Stimulated activated CD4-positive, alpha-beta T cell treated with anti-CD3 and anti-CD28 coated beads, Interleukin-4, amount 100 ng/mL, for 4 hours (primary cell): Measurements from ENCODE around the gene GIMAP1.

Experiments
- DNase-seq, 2 experiments: peaks; one replicate each; pipeline ENCODE4 v3.0.0-alpha.2; 2020

GIMAP1 gene

DNA sequence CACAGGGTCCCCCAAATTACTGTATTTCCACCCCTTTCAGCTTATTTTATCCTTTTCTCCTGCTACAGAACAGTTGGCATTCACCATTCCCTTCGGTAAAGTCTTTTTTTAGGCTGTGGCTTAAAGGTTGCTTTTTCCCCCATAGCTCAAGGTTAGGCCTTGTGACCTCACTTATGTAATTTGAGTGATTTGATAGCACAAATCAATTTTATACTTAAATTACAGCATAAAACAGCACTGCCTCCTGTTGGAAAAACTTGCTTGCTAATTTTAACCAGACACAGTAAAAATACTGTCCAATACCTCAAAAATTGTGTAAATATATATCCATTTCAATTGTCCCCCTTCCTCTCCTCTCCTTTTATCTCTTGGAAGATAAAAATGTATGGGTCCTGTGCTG is 7.1 kb downstream of the GIMAP1 start:
- no peak for DNase-seq

DNA sequence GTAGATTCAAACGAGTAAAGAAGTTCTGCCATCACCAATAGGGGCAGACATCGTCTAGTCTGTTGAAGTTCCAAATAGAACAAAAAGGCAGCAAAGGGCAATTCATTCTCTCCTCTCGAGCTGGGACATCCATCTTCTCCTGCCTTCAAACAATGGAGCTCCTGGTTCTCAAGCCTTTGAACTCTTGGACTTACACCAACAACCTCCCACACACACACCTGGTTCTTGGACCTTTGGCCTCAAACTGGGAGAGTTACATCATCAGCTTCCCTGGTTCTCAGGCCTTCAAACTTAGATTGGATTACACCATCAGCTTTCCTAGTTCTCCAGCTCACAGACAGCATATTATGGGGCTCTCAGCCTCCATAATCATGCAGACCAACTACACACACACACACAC is 11.0 kb downstream of the GIMAP1 start:
- DNase-seq = no peak

DNA sequence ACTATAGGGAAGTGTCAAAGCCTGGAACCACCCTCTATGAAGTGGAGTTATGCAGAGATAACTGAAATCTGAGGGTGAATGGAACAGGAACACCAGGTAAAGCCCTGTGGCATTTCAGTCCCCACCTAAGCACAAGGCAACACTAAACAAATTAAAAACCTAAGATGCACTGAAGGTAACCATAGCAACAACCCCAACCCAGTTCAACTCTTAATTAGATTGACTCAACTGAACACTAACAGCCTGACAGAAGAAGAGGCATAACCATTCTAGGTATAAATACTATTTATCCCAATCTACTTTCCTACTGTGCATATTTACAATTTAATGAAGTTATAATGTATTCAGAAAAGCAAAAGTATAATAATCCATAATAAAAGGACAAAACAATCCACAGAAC is 11.6 kb downstream of the GIMAP1 start:
- DNase-seq = no peak

DNA sequence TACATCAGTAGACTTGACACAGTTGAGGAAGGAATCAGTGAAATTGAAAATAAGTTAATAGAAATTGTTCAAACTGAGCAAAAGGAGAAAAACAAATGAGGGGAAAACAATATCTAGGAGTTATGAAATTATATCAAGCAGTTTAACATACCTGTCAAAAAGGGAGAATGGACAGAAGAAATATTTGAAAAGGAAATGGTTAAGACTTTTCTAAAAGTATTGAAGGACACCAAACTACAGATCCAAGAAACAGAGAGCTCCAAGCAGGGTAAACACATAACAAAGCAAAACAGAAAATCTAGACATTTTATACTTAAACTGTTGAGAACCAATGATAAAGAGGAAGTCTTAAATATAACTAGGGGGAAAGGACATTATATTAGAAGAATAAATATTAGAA is 12.2 kb downstream of the GIMAP1 start:
- no peak for DNase-seq

DNA sequence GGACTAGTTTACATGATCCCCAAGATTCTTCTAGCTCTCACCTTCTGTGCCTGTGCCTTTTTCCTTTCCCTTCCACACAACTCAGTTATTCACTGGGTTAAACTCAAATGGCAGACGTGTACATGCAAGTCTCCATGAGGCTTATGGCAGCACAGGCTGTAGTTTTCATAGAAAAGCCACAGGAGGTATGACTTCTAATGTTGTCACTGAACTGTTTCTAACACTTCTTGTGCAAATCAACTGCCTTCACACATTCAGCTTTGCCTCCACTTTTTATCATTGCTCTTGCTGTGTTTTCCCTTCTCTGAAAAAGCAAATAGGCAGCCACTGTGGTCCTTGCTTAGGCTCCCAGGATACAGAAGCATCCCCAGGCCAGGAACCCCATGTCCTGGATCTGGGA is 15.5 kb downstream of the GIMAP1 start:
- no peak for DNase-seq

DNA sequence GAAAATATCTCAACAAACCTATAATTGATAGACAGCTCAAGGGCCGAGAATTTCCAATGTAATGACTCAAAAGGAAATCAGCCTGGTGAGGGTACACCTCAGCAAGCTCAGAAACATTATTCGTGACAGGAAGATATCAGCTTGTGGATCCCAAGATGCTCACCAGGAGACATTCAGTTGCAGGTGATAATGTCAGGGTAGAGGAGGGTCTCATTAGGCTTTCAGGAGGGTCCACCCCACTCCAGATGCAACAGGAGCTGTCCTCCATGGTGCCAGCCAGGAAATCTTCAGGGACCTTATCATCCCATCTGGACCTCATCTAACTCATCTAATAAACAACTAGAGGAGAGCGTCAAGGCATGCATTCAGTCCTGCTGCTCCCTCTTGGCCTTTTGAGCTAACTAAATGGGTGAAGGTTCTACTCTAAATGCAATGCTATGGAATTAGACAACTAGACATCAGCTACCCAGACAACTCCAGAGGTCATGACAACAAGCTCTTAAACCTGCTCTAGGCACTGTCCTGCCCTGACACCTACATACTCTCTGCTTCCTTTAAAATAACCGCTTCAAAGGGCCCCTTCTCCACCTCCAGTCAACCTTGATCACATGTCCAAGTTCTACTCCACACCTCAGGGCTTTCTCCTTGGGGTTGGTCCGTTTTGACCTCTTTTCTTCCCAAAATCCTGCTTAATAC is 16.5 kb downstream of the GIMAP1 start:
- no peak for DNase-seq

DNA sequence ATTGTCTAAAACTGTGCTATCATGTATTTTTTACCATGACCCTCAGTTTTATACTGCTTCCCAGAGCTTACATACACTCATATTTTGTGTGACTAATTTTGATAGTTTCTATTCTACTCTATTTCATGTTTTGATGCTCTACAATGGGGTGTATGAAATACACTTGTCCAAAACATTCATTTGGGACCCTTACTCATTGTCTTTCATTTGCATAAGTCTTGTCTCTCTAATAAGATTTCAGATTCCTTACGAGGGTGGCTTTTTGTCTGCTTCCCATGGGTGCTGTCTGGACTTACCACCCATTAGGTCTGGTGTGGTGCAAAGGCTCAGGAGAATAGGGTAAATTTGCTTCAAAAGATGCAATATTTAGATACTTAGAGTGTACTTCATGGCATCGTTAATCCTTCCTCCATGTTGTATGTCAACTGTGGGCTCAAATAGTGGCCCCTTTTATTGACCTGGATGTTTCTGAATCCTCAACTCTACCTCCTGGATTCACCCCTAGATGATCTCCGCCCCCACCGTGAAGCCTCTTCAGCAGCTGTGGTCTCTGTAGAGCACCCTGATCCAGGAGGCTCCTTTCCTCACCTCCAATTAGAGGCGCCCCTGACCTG is 17.2 kb downstream of the GIMAP1 start:
- DNase-seq = no peak

DNA sequence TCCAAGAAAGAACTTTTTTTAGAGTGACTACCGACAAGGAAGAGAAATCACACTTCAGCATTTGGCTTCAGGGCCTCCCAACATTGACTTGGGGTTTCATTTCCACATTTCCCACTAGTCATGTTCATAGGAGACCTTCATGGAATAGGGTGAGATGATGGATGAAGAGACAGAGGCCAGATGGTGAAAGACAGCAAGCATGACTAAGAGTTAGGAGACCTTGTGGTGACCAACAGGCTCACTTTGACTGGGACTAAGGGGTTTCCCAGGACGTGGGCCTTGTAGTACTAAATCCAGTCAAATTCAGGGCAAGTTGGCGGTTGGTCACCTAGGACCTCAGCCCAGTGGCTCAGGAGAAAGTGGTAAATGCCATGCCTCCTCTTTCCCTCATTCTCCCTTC is 17.8 kb downstream of the GIMAP1 start:
- no peak for DNase-seq

DNA sequence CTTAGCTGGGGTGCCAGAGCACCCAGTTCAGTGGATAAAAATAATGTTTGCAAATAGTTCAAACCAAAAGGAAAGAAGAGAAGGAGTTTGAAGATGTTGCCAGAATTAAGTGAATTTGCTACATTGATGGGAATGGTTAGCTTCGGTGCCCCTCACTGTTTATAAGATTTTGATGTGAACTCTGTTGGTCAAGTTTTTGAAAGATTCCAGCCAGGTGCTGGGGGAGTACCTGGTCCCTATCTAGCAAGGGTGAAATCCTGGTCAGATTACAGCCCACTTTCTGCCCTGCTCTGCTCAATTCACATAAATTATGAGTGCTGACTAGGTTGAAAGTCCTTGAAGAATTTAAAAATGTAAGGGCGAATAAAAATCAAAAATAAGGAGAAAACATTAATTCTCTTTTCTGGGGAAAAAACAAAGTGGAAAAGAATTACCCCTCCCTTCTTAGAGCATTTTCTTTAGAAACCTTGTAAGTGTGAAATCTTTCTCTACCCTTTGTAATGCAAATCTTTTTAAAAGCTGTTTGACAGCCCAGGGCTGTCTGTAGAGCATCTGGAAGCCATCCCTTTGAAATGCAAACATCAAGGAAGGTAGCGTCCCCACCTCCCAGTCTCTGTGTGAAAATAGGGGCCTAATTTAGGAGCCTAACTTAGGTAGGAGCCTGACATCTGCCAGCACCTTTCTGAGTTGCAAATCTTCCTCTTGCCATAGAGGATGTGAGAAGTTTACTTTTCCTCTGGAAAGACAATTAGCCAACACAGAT is 19.4 kb downstream of the GIMAP1 start:
- no peak for DNase-seq

DNA sequence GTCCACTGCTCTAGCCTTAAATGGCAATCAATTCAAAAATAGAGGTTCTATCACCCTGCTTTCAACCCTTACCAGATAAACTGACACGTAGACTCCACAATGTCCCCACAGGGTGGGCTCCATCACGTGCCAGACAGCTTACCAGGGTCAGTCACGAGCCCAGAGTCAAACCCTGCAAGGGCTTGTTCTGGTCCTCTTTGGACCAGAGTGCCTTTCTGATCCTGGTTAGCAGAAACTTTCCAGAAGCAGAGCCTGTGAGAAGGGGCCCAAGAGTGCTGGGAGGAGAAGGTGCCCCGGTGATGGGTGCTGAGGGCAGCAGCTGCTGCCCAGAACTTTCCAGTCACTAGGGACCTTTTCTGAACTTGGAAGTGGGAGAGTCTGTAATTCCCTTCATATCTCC is 20.5 kb downstream of the GIMAP1 start:
- no peak for DNase-seq

DNA sequence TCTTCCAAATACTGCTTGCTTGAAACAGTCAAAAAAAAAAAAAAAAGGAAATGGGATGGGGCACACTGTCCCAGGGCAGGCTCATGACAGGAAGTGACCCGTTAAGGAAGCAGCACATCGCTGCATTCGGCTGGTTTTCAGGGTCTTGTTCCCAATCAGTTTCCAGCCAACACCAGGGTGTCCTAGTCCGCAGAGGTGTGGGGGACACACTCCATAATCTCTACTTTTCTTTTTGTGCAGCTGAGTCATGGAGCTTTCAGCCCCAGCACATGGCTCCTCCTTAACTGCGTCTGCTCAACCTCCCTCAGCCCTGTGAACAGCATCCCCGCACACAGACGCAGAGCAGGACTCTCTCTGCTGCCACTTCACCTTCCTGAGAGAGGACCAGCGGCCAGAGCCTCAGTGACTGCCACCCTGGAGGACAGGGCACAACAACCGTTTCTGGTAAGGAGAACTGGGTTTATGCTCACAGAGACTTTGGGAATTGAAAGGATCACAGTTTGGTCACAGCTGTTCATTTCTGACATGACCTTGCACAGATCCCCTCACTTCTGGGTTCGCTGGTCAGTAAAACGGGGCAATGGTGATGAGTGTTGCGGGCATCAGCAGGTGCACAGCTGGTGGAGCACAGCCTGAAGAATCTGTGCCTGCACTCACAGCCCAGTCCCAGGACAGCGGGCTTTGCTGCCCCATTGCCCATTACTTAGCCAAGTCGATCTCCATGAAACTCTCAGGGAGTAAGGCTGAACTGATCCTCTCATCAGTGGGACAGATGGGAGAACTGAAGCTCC is 21.0 kb downstream of the GIMAP1 start, which contains the start of gene GIMAP5:
GIMAP5 (plus strand) TSS at position 154 of the 791 bp plus-strand sequence. CDS start 3,467 bp downstream, outside the sequence.
- DNase-seq = peak; percentile 50 to 60

DNA sequence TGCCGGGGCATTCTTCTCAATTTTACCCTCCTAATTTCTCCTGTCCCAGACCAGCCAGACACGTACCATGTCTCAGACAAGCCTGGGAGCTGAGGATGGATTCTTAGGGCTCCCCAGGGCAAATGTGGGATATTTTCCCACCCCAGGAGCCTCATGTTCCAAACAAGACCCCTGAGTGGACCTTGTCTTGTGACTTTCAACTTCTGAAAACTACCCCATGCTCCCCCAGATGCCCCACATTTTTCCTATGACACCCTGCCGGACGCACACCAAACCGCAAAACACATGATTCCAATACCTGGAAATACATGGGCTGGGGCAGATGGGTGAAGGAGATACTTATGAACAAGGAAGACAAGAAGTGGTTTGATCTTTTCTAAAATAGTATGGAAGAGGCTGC is 21.7 kb downstream of the GIMAP1 start:
- no peak for DNase-seq

DNA sequence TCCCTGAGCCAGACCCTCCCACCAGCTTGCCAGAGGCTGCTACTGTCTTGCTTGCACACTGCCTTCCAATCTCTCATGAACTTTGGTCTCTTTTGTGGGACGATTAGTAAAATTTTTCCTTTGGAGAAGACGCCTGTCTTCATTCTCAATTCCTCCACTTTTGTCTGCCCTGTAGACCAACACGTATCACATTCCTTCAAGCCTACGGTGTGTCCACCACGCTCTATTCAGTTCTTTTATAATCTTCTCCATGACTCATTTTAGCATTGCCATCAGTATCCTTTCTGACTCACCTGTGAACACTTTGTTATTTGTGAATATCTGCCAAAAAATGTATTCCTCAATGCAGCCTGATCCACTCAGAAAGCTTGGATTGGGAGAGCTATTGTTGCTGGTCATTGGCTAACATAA is 22.2 kb downstream of the GIMAP1 start:
- no peak for DNase-seq

DNA sequence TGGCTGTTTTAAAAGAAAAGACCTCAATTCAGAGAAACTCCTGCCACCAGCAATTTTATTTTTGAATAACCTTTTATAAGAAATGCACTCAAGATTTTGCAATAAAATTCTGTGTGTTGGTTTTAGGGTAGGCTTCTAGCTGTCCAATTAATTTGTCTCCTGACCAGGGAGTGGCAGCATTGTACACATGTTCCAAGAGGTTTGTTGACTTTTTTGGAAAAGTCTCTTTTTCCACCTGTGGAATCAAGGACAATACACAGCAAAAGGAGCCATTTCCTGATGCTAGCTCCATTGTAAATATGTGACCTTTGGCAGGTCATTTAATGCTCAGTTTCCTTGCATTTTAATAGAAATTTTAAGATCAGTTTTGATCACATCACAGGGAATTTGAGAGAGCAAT is 22.6 kb downstream of the GIMAP1 start:
- DNase-seq = no peak

DNA sequence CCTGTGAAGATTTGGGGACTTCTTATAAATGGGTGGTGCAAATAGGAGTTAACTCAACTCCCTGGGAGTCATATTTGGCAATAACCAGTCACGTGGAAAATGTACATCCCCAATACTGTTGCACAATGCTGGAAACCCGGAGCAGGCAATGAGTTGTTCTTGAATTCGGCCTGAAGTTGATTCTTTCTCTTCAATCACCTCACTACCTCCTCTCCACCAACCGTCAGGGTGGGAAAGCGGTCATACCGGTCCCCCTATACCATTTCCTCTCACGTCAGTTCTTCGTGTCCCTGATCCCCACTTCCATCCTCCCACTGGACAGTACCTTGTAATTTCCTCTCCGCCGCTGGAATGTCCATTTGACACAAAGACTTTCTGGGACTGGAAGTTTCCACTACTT is 23.6 kb downstream of the GIMAP1 start:
- no peak for DNase-seq

DNA sequence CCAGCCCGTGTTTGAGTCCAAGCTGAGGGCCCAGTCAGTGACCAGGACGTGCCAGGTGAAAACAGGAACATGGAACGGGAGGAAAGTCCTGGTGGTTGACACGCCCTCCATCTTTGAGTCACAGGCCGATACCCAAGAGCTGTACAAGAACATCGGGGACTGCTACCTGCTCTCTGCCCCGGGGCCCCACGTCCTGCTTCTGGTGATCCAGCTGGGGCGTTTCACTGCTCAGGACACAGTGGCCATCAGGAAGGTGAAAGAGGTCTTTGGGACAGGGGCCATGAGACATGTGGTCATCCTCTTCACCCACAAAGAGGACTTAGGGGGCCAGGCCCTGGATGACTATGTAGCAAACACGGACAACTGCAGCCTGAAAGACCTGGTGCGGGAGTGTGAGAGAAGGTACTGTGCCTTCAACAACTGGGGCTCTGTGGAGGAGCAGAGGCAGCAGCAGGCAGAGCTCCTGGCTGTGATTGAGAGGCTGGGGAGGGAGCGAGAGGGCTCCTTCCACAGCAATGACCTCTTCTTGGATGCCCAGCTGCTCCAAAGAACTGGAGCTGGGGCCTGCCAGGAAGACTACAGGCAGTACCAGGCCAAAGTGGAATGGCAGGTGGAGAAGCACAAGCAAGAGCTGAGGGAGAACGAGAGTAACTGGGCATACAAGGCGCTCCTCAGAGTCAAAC is 26.0 kb downstream of the GIMAP1 start:
- DNase-seq = no peak

DNA sequence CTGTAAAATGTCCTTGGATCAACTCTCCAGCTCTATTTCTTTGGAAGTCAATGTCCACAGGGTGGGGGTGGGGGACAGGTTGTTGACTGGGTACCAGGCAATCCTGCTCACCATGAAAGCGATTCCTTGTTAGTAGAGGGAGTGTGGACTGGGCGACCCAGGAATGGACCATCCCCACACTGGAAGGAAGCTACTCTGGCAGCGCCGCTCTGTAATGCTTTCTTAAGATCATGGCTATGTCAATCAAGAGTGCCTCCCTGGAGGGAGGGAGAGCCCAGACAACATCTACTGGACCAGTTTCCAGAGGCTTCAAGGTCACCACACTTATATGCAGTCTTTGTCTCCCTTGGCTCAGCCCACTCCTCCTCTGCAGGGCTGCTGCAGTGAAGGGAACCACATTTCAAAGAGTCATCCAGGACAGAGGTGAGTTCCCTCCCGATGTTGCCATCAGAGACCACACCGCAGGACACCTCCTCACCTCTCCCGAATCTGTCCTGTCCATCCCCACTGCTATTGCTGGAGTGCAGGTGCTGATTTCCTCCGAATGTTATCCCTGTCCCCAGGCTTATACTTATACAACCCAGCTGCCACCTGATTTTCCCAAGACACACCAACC is 27.7 kb downstream of the GIMAP1 start:
- no peak for DNase-seq

DNA sequence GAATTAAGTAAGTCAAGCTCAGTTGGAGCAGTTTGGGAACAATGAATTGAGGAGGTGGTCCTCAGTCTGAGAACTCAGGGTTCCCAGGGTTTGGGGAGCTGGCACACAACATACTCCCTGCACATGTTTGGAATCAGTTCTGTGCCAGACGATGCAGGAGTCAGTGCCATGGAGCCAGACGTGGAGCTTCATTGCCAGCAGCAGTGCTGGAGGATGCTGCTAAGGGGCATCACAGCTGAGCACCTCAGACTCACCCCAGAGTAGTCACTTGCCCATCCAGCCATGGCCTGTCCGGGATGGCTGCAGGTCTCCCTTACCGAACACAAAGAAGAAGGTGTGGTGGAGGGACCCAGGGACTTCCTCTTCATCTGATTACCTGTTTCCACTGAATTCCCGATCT is 28.7 kb downstream of the GIMAP1 start:
- no peak for DNase-seq

DNA sequence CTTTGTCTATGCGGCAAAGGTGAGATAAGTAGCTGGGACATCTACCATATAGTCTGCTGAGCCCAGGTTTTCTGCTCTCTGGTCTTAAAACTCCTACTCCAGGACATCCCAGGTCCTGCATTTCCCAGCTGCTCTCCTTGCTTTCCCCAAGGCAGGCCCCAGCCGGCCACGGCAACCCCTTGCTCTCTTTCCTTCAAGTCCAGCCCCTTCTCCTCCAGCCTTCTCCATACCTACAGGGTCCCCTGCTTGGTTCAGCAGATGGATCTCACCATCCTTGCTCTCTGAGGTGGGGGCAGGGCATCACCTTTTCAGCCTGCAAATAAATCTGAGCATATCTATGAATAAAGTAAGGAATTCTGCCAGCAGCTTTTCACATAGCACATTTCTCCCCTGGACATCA is 29.5 kb downstream of the GIMAP1 start:
- no peak for DNase-seq

DNA sequence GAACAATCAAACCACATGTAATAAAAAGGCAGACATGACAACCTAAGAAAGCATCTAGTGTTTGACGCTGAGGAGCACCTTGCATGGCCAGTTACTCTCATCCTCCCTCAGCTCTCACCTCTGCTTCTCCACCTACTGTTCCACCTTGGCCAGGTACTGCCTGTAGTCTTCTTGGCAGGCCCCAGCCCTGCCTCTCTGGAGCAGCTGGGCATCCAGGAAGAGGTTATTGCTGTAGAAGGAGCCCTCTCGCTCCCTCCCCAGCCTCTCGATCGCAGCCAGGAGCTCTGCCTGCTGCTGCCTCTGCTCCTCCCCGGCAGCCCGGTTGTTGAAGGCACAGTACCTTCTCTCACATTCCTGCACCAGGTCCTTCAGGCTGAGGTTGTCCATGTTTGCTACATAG is 30.5 kb downstream of the GIMAP1 start:
- no peak for DNase-seq

DNA sequence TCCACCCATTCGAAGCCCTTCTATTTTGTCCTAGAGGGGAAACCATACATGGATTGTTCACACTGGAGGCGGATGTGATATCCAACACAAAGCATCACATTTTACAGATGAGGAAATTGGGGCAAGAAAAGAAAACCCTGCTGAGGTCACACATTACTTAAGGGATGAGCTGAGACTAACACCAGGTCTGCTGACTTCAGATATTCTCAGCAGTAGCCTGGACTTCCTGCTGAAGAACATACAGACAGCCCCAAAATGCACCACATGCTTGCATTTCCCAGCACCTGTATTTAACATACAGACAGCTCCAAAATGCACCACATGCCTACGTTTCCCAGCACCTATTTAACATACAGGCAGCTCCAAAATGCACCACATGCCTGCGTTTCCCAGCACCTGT is 32.0 kb downstream of the GIMAP1 start:
- DNase-seq = no peak

DNA sequence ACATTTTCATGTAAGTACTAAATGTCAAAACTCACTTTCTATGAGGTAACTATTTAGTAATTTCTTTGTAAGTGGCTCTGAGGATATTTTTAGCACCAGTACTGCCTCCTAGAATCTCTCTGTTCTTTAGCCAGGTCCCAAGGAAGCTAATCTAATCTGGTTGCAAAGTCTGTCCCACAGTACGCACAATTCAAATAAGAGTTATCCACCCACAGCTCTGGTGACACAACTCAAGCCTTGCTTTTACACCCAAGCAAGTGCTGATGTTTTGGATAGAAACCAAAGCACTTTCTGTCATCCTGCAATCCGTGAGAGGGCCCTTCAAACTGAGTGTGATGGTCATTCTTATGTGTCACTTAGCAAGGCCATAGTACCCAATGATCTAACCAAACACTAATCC is 35.3 kb downstream of the GIMAP1 start:
- DNase-seq = no peak
